ENCODE data around the gene RSPO3.

- TF ChIP-seq POLR2AphosphoS5 (IDR thresholded peaks at IDR 0.05; ENCODE audit: low read depth, low read length) (no peak), POLR2A (IDR thresholded peaks at IDR 0.05; ENCODE audit: borderline replicate concordance, extremely low read depth, insufficient read depth, insufficient read length) (no peak), RAD21 (IDR thresholded peaks at IDR 0.05; ENCODE audit: low read depth) (no peak), FOSL1 (IDR thresholded peaks at IDR 0.05; ENCODE audit: low read depth) (no peak), EZH2phosphoT487 (IDR thresholded peaks at IDR 0.05; ENCODE audit: borderline replicate concordance) (no peak), MAX (IDR thresholded peaks at IDR 0.05) (no peak), SP1 (IDR thresholded peaks at IDR 0.05; ENCODE audit: low read depth) (no peak), CEBPB (IDR thresholded peaks at IDR 0.05; ENCODE audit: low read depth) (no peak), EZH2 (IDR thresholded peaks at IDR 0.05) (no peak), ATF3 (IDR thresholded peaks at IDR 0.05) (no peak), TCF7L2 (IDR thresholded peaks at IDR 0.05; ENCODE audit: borderline replicate concordance, extremely low read depth, insufficient read depth, insufficient read length) (no peak)
- TF ChIP-seq, protein P1, sequence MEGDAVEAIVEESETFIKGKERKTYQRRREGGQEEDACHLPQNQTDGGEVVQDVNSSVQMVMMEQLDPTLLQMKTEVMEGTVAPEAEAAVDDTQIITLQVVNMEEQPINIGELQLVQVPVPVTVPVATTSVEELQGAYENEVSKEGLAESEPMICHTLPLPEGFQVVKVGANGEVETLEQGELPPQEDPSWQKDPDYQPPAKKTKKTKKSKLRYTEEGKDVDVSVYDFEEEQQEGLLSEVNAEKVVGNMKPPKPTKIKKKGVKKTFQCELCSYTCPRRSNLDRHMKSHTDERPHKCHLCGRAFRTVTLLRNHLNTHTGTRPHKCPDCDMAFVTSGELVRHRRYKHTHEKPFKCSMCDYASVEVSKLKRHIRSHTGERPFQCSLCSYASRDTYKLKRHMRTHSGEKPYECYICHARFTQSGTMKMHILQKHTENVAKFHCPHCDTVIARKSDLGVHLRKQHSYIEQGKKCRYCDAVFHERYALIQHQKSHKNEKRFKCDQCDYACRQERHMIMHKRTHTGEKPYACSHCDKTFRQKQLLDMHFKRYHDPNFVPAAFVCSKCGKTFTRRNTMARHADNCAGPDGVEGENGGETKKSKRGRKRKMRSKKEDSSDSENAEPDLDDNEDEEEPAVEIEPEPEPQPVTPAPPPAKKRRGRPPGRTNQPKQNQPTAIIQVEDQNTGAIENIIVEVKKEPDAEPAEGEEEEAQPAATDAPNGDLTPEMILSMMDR (IDR thresholded peaks at IDR 0.05 in 2 of 3, conservative IDR thresholded peaks at IDR 0.05 in 1 of 3; ENCODE audit: borderline replicate concordance in 1 of 3, insufficient read depth in 1 of 3, low read depth in 2 of 3, low read length in 2 of 3) = no peak
- TF ChIP-seq, protein P2, sequence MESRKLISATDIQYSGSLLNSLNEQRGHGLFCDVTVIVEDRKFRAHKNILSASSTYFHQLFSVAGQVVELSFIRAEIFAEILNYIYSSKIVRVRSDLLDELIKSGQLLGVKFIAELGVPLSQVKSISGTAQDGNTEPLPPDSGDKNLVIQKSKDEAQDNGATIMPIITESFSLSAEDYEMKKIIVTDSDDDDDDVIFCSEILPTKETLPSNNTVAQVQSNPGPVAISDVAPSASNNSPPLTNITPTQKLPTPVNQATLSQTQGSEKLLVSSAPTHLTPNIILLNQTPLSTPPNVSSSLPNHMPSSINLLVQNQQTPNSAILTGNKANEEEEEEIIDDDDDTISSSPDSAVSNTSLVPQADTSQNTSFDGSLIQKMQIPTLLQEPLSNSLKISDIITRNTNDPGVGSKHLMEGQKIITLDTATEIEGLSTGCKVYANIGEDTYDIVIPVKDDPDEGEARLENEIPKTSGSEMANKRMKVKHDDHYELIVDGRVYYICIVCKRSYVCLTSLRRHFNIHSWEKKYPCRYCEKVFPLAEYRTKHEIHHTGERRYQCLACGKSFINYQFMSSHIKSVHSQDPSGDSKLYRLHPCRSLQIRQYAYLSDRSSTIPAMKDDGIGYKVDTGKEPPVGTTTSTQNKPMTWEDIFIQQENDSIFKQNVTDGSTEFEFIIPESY (IDR thresholded peaks at IDR 0.05; ENCODE audit: extremely low read depth, insufficient replicate concordance, low read length) = no peak
- TF ChIP-seq, protein P3, sequence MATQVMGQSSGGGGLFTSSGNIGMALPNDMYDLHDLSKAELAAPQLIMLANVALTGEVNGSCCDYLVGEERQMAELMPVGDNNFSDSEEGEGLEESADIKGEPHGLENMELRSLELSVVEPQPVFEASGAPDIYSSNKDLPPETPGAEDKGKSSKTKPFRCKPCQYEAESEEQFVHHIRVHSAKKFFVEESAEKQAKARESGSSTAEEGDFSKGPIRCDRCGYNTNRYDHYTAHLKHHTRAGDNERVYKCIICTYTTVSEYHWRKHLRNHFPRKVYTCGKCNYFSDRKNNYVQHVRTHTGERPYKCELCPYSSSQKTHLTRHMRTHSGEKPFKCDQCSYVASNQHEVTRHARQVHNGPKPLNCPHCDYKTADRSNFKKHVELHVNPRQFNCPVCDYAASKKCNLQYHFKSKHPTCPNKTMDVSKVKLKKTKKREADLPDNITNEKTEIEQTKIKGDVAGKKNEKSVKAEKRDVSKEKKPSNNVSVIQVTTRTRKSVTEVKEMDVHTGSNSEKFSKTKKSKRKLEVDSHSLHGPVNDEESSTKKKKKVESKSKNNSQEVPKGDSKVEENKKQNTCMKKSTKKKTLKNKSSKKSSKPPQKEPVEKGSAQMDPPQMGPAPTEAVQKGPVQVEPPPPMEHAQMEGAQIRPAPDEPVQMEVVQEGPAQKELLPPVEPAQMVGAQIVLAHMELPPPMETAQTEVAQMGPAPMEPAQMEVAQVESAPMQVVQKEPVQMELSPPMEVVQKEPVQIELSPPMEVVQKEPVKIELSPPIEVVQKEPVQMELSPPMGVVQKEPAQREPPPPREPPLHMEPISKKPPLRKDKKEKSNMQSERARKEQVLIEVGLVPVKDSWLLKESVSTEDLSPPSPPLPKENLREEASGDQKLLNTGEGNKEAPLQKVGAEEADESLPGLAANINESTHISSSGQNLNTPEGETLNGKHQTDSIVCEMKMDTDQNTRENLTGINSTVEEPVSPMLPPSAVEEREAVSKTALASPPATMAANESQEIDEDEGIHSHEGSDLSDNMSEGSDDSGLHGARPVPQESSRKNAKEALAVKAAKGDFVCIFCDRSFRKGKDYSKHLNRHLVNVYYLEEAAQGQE (IDR thresholded peaks at IDR 0.05; ENCODE audit: low read depth) = no peak
Measured at GRCh38 chr6:127207591-127208120, 89.2 kb downstream of the RSPO3 start.
